ENCODE data around the gene ST3GAL2.
A peak's percentile ranks its signal among the peaks of the same experiment; 100 is the strongest.

The ST3GAL2 gene

DNA sequence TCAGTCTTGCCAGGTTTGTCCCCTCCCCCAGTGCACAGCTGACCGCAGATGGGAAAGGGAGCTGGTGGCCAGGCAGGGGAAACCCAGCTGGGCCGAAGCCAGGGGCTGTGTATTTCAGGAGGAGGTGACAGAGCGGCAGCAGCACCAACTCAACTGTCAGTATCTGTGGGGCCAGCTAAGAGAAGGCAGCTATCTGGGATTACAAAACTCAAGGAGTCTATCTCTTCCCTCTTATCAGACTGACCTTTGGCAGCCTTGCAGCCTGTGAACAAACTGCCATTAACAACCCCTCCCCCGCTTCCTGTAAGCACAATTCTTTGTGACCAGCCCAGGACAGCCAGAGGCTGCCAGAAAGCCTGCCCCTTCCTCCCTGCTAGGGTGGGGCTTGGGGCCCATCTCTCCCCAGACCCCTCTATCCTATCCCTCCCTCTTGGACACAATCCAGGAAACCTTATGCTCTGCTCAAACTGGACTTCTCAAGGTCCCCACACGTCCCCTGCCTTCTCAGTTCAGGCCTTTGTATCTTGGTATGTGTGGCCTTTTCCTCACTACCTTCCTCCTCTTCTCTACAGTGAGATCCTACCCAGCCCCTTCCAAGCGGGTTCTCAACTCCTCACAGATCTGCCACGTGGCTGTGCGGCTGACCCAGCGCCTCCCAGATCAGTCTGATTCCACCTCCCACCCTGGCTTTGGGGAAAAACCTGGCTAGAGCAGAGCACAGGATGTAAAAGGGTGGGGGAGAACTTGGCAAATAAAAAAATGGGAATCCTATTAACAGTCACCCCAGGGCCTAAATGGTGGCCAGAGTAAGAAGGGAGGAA lies 10.5 kb downstream of the ST3GAL2 start:
- no peak for TF ChIP-seq CTCF (conservative IDR thresholded peaks at IDR 0.05; ENCODE audit: low read depth)
- POLR2A ChIA-PET (ENCODE audit: low non-redundant PET), result interaction anchor here (1.1 kb wide), 1 partner anchor 47 kb away, joined by 3 read pairs; no protein-coding TSS in a partner anchor
- CTCF ChIA-PET, result no interaction called here
- H3K27ac ChIP-seq, result peak overlapping the region; percentile 74
- DNase-seq (ENCODE audit: low spot score), result peak; percentile 72

DNA sequence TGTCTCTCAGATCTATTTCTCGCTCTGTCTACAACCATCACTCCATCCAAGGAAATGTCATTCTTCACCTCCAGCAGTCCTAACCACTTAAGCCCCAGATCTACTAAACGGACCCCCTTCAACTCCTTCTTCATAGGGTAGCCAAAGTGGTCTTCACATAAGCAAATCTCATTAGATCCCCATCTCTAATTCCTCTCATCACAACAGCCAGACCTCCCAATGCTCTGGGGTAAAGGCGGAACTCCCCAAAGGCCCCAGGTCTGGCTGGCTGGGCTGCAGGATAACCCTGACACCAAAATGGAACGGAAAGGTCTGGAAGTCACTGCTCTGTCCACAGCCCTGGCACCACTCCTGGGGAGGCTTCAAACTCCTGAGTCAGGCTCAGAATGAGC lies 11.1 kb downstream of the ST3GAL2 start:
- TF ChIP-seq CTCF (conservative IDR thresholded peaks at IDR 0.05; ENCODE audit: low read depth), result no peak
- DNase-seq (ENCODE audit: low spot score), result no peak
- ChIA-PET POLR2A (ENCODE audit: low non-redundant PET) (interaction anchor here (1.1 kb wide), 1 partner anchor 47 kb away, joined by 3 read pairs; no protein-coding TSS in a partner anchor), CTCF (no interaction called here)
- H3K27ac ChIP-seq, result peak overlapping the region; percentile 74

GRCh38 chr16:70422543-70422942 lies 16.4 kb downstream of the ST3GAL2 start:
- peak overlapping the region; percentile 24 for H3K27ac ChIP-seq
- DNase-seq (ENCODE audit: low spot score), result no peak
- ChIA-PET POLR2A (ENCODE audit: low non-redundant PET) (no interaction called here), CTCF (interaction anchor here (0.7 to 0.8 kb wide), 2 partner anchors 11 to 18 kb away, joined by 3 to 7 read pairs; no protein-coding TSS in a partner anchor)
- TF ChIP-seq CTCF (conservative IDR thresholded peaks at IDR 0.05; ENCODE audit: low read depth), result no peak

DNA sequence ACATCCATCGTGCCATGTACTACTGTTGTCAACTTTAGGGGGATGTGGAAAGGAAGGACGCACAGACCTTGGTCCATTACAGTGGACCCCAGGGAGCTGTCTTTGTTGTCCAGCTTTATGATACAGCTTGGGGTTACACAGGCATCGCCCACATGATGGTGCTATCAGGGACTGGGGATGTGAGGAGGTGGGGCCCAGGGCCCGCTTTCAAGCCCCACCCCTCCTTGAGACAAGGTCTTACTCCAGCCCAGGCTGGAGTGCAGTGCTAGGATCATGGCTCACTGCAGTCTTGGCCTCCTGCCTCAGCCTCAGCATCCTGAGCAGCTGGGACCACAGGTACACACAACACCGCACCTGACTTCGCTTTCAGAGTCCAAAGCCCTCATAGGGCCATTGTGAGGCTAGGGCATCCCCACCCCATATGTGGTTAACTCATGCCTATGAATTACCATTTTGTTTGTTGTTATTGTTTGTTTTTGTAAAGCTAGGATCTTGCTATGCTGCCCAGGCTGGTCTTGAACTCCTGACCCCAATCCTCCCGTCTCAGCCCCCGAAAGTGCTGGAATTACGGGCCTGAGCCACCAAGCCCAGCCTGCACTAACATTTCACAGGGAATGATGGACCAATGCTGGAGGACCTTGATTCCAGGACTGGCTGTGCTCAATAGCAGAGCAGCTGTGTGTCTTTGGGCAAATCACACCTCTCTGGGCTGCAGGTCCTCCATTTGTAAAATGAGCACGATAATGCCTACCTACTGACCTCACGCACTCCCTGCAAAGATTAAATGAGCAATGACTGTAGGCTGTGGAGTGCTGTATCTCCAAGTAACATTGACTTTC lies 17.2 kb downstream of the ST3GAL2 start:
- ChIA-PET CTCF (interaction anchor here (0.8 kb wide), 1 partner anchor 10 kb away, joined by 3 read pairs; no protein-coding TSS in a partner anchor), POLR2A (ENCODE audit: low non-redundant PET) (interaction anchor here (0.5 kb wide), 1 partner anchor 10 kb away, joined by 3 read pairs; no protein-coding TSS in a partner anchor)
- no peak overlapping the region for H3K27ac ChIP-seq
- TF ChIP-seq CTCF (conservative IDR thresholded peaks at IDR 0.05; ENCODE audit: low read depth), result no peak
- no peak for DNase-seq (ENCODE audit: low spot score)

DNA sequence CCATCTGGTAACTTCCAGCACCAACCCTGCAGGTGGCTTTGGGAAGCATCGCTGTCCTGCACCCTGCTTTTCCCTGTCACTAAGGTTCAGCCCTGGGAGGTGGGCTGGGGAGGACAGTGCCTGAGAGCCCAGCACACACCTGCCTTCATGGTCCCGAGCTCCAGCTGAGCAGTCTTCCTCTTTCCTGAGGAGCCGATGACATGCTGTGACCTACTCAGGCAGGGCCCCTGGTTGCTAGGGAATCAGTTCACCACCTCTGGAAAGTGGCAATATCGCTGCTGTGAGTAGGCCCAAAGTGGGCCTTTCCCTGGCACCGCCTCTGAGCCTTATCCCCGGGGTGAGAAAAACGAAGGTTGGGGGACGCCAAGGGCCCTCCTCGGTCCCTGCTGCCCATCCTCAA lies 17.9 kb downstream of the ST3GAL2 start:
- no peak overlapping the region for H3K27ac ChIP-seq
- POLR2A ChIA-PET (ENCODE audit: low non-redundant PET), result interaction anchor here (0.5 kb wide), 1 partner anchor 10 kb away, joined by 3 read pairs; no protein-coding TSS in a partner anchor
- CTCF ChIA-PET, result no interaction called here
- TF ChIP-seq CTCF (conservative IDR thresholded peaks at IDR 0.05; ENCODE audit: low read depth), result no peak
- DNase-seq (ENCODE audit: low spot score), result no peak

All from RWPE1 (cell line).